Measurements from ENCODE around the gene DIP2B. TPM values are rescaled to one million over a fixed set of nuclear protein-coding genes. Genes with fewer than 3 reads are reported as not detected.
A peak's percentile ranks its signal among the peaks of the same experiment; 100 is the strongest.

The DIP2B gene
- total and polyA plus RNA-seq, 2 of the 13 experiments (the other 11 are each of a cell fraction or from before 2014, with no cell fraction given) = 32.1 to 35.8 TPM

DNA sequence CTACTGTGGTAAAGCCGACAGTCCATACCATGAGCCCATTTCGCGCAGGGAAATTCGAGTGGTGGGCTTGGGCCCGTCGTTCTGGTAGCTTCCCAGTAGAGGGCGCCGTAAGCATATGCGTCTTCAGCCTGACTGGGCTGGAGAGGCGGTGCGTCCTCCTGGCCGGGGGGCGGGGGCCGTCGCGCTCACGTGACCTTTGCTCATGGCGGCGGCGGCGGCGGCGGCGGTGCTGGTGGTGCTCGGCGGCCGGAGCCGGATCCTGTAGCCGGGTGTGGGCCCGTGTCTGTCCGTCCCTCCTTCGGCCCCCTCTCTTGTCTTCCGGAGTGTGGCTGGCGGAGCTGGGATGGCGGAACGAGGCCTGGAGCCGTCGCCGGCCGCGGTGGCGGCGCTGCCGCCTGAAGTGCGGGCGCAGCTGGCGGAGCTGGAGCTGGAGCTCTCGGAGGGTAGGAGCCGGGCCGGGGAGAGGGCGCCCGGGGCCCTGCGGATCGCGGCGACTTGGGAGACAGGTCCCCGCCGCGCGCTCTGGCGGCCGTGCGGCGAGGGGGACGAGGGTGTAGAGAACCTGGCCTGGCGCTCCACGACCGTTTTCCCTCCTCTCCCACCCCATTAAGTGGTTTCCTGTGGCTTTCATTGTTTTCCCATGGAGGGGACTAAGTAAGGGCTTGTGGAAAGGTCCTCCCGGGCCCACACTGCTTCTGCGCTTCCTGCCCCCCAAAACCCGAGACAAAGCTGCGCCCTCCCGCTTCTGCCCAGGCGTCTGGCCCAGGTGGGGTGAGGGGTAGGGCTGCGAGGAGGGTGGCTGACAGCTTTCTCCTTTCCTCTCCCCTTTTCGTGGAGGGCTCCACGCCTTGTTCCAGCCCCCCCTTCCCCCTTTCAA is at the start of gene DIP2B (continued):
- TF ChIP-seq, protein P1, sequence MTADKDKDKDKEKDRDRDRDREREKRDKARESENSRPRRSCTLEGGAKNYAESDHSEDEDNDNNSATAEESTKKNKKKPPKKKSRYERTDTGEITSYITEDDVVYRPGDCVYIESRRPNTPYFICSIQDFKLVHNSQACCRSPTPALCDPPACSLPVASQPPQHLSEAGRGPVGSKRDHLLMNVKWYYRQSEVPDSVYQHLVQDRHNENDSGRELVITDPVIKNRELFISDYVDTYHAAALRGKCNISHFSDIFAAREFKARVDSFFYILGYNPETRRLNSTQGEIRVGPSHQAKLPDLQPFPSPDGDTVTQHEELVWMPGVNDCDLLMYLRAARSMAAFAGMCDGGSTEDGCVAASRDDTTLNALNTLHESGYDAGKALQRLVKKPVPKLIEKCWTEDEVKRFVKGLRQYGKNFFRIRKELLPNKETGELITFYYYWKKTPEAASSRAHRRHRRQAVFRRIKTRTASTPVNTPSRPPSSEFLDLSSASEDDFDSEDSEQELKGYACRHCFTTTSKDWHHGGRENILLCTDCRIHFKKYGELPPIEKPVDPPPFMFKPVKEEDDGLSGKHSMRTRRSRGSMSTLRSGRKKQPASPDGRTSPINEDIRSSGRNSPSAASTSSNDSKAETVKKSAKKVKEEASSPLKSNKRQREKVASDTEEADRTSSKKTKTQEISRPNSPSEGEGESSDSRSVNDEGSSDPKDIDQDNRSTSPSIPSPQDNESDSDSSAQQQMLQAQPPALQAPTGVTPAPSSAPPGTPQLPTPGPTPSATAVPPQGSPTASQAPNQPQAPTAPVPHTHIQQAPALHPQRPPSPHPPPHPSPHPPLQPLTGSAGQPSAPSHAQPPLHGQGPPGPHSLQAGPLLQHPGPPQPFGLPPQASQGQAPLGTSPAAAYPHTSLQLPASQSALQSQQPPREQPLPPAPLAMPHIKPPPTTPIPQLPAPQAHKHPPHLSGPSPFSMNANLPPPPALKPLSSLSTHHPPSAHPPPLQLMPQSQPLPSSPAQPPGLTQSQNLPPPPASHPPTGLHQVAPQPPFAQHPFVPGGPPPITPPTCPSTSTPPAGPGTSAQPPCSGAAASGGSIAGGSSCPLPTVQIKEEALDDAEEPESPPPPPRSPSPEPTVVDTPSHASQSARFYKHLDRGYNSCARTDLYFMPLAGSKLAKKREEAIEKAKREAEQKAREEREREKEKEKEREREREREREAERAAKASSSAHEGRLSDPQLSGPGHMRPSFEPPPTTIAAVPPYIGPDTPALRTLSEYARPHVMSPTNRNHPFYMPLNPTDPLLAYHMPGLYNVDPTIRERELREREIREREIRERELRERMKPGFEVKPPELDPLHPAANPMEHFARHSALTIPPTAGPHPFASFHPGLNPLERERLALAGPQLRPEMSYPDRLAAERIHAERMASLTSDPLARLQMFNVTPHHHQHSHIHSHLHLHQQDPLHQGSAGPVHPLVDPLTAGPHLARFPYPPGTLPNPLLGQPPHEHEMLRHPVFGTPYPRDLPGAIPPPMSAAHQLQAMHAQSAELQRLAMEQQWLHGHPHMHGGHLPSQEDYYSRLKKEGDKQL (CRISPR knock-in tag; IDR thresholded peaks at IDR 0.05; ENCODE audit: low read depth) = no peak
- TF ChIP-seq ZNF563 (CRISPR knock-in tag; IDR thresholded peaks at IDR 0.05) (peak; percentile 35; the same call in 1 of the 2 replicates), ZNF761 (CRISPR knock-in tag; conservative IDR thresholded peaks at IDR 0.05) (no peak), ZNF772 (CRISPR knock-in tag; IDR thresholded peaks at IDR 0.05) (no peak), EP300 (IDR thresholded peaks at IDR 0.05; ENCODE audit: low read depth in 2 of 2, low read length in 2 of 2) (no peak; a peak in 1 of 4 replicates), EP300 (CRISPR knock-in tag; IDR thresholded peaks at IDR 0.05; ENCODE audit: borderline replicate concordance) (0 out of 2 replicates have a peak, but pooled peaks have one; percentile 38), ZNF577 (CRISPR knock-in tag; IDR thresholded peaks at IDR 0.05; ENCODE audit: borderline replicate concordance, low read depth) (no peak), GATAD1 (CRISPR knock-in tag; IDR thresholded peaks at IDR 0.05) (peak; percentile 80), ZBTB20 (CRISPR knock-in tag; IDR thresholded peaks at IDR 0.05; ENCODE audit: borderline replicate concordance, low read depth) (peak; percentile 60; the same call in 1 of the 2 replicates), NR2F2 (IDR thresholded peaks at IDR 0.05; ENCODE audit: borderline replicate concordance, low read depth) (peak; percentile 32; the same call in 1 of the 2 replicates), SALL2 (CRISPR knock-in tag; IDR thresholded peaks at IDR 0.05) (peak; percentile 85; the same call in 1 of the 2 replicates), CBFB (CRISPR knock-in tag; IDR thresholded peaks at IDR 0.05) (peak; percentile 72; the same call in 1 of the 2 replicates), SP1 (IDR thresholded peaks at IDR 0.05) (no peak), SP1 (CRISPR knock-in tag; IDR thresholded peaks at IDR 0.05) (peak; percentile 56; the same call in 1 of the 2 replicates), GATAD2A (CRISPR knock-in tag; IDR thresholded peaks at IDR 0.05) (peak; percentile 58), SAP130 (CRISPR knock-in tag; IDR thresholded peaks at IDR 0.05; ENCODE audit: low read depth) (peak; percentile 78), NFE2 (CRISPR knock-in tag; IDR thresholded peaks at IDR 0.05) (no peak)
- TF ChIP-seq, protein P2, sequence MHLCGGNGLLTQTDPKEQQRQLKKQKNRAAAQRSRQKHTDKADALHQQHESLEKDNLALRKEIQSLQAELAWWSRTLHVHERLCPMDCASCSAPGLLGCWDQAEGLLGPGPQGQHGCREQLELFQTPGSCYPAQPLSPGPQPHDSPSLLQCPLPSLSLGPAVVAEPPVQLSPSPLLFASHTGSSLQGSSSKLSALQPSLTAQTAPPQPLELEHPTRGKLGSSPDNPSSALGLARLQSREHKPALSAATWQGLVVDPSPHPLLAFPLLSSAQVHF (CRISPR knock-in tag; IDR thresholded peaks at IDR 0.05) = no peak
- TF ChIP-seq, protein P3, sequence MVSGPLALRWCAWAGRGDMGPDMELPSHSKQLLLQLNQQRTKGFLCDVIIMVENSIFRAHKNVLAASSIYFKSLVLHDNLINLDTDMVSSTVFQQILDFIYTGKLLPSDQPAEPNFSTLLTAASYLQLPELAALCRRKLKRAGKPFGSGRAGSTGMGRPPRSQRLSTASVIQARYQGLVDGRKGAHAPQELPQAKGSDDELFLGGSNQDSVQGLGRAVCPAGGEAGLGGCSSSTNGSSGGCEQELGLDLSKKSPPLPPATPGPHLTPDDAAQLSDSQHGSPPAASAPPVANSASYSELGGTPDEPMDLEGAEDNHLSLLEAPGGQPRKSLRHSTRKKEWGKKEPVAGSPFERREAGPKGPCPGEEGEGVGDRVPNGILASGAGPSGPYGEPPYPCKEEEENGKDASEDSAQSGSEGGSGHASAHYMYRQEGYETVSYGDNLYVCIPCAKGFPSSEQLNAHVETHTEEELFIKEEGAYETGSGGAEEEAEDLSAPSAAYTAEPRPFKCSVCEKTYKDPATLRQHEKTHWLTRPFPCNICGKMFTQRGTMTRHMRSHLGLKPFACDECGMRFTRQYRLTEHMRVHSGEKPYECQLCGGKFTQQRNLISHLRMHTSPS (CRISPR knock-in tag; IDR thresholded peaks at IDR 0.05; ENCODE audit: low read depth) = no peak
- TF ChIP-seq, protein P4, sequence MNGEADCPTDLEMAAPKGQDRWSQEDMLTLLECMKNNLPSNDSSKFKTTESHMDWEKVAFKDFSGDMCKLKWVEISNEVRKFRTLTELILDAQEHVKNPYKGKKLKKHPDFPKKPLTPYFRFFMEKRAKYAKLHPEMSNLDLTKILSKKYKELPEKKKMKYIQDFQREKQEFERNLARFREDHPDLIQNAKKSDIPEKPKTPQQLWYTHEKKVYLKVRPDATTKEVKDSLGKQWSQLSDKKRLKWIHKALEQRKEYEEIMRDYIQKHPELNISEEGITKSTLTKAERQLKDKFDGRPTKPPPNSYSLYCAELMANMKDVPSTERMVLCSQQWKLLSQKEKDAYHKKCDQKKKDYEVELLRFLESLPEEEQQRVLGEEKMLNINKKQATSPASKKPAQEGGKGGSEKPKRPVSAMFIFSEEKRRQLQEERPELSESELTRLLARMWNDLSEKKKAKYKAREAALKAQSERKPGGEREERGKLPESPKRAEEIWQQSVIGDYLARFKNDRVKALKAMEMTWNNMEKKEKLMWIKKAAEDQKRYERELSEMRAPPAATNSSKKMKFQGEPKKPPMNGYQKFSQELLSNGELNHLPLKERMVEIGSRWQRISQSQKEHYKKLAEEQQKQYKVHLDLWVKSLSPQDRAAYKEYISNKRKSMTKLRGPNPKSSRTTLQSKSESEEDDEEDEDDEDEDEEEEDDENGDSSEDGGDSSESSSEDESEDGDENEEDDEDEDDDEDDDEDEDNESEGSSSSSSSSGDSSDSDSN (CRISPR knock-in tag; IDR thresholded peaks at IDR 0.05) = peak; percentile 91
